CD14-positive monocyte (primary cell): ENCODE data around the gene RASGRP2. TPM values are rescaled to one million over a fixed set of nuclear protein-coding genes. Genes with fewer than 3 reads are reported as not detected.

Source experiments
- DNase-seq, 3 donors: peaks; one replicate each; pipeline ENCODE4 v3.0.0-alpha.2; 2011 to 2022
- H2AFZ ChIP-seq: 2 replicates; pipeline ENCODE4 v1.6.0; 2012; ENCODE audit warnings: mild to moderate bottlenecking, low read depth, low read length, inconsistent platforms; ENCODE audit not compliant: insufficient read depth, poor library complexity, severe bottlenecking
- H3K27ac ChIP-seq, 2 donors: 1 replicate in 1 of 2; 2 replicates in 1 of 2; pipeline ENCODE4 v1.5.1; 2012 to 2013; ENCODE audit warnings: low read length in 2 of 2, control low read depth in 1 of 2, inconsistent platforms in 1 of 2, low read depth in 1 of 2, mild to moderate bottlenecking in 1 of 2
- H3K27me3 ChIP-seq, 2 donors: one replicate each; pipeline versions ENCODE4 v1.6.0 to v1.6.1; 2011 to 2013; ENCODE audit warnings: low read length in 2 of 2; ENCODE audit not compliant: control insufficient read depth in 2 of 2, insufficient read depth in 2 of 2
- H3K36me3 ChIP-seq, 2 donors: replicated peaks in 1 of 2; 1 replicate in 1 of 2; 2 replicates in 1 of 2; pipeline versions ENCODE4 v1.5.1 to v1.6.1; 2012 to 2013; ENCODE audit warnings: low read length in 2 of 2, control low read depth in 1 of 2, inconsistent platforms in 1 of 2, mild to moderate bottlenecking in 1 of 2; ENCODE audit not compliant: insufficient read depth in 2 of 2, control insufficient read depth in 1 of 2
- H3K4me1 ChIP-seq, 2 donors: 1 replicate in 1 of 2; 2 replicates in 1 of 2; pipeline versions ENCODE4 v1.5.1 to v1.6.1; 2012 to 2013; ENCODE audit warnings: low read length in 2 of 2, control low read depth in 1 of 2, inconsistent platforms in 1 of 2, mild to moderate bottlenecking in 1 of 2, moderate library complexity in 1 of 2; ENCODE audit not compliant: insufficient read depth in 2 of 2, control insufficient read depth in 1 of 2
- H3K4me2 ChIP-seq: replicated peaks from 2 replicates; pipeline ENCODE3; 2012; ENCODE audit warnings: low read length, moderate library complexity, mild to moderate bottlenecking; ENCODE audit not compliant: poor library complexity, severe bottlenecking; ENCODE audit errors: extremely low read depth
- H3K4me3 ChIP-seq, 3 experiments: fragments of 200-600 bp in 1 of 3; sonication (generic) in 1 of 3; replicated peaks in 1 of 3; 1 replicate in 2 of 3; 2 replicates in 1 of 3; pipeline ENCODE4 v1.5.1; 2011 to 2013; ENCODE audit warnings: low read length in 3 of 3, mild to moderate bottlenecking in 3 of 3, control low read depth in 2 of 3, low read depth in 2 of 3, inconsistent platforms in 1 of 3, moderate library complexity in 1 of 3
- H3K79me2 ChIP-seq: 2 replicates; pipeline ENCODE4 v1.6.0; 2012; ENCODE audit warnings: mild to moderate bottlenecking, control low read depth, inconsistent platforms, low read length, moderate library complexity; ENCODE audit not compliant: insufficient read depth
- H3K9ac ChIP-seq: 2 replicates; pipeline ENCODE4 v1.6.0; 2017; ENCODE audit warnings: low read length, mild to moderate bottlenecking; ENCODE audit not compliant: insufficient read depth, poor library complexity, severe bottlenecking
- H3K9me3 ChIP-seq, 2 donors: replicated peaks in 1 of 2; 1 replicate in 1 of 2; 2 replicates in 1 of 2; pipeline versions ENCODE4 v1.5.1 to v1.6.1; 2012 to 2013; ENCODE audit warnings: low read length in 2 of 2, control low read depth in 1 of 2; ENCODE audit not compliant: control insufficient read depth in 1 of 2, insufficient read depth in 1 of 2
- H4K20me1 ChIP-seq: 2 replicates; pipeline ENCODE4 v1.6.0; 2012; ENCODE audit warnings: mild to moderate bottlenecking, low read length, control low read depth, moderate library complexity; ENCODE audit not compliant: insufficient read depth
- H3K27ac Mint-ChIP-seq, 7 donors: one replicate each; pipeline ENCODE4 v1.8.0; 2020; ENCODE audit warnings: mild to moderate bottlenecking in 7 of 7, mixed read lengths in 7 of 7, moderate library complexity in 6 of 7, inconsistent platforms in 2 of 7
- H3K27me3 Mint-ChIP-seq, 3 donors: one replicate each; pipeline ENCODE4 v1.8.0; 2021 to 2022; ENCODE audit warnings: low read depth in 3 of 3, mild to moderate bottlenecking in 3 of 3, mixed read lengths in 3 of 3, moderate library complexity in 3 of 3, inconsistent platforms in 1 of 3
- H3K36me3 Mint-ChIP-seq, 2 donors: one replicate each; pipeline ENCODE4 v1.8.0; 2020; ENCODE audit warnings: mixed read lengths in 2 of 2, inconsistent platforms in 1 of 2, mild to moderate bottlenecking in 1 of 2
- H3K4me1 Mint-ChIP-seq: one replicate; pipeline ENCODE4 v1.8.0; 2020; ENCODE audit warnings: mild to moderate bottlenecking, mixed read lengths
- H3K4me3 Mint-ChIP-seq, 2 donors: one replicate each; pipeline ENCODE4 v1.8.0; 2020; ENCODE audit warnings: mild to moderate bottlenecking in 2 of 2, mixed read lengths in 2 of 2, moderate library complexity in 1 of 2
- H3K9me3 Mint-ChIP-seq, 7 donors: one replicate each; pipeline ENCODE4 v1.8.0; 2020 to 2022; ENCODE audit warnings: mixed read lengths in 7 of 7, mild to moderate bottlenecking in 6 of 7, moderate library complexity in 6 of 7, inconsistent platforms in 2 of 7
- WGBS: methylation state at CpG from one replicate; pipeline ENCODE4 v1.1.5; 2013; ENCODE audit warnings: missing lambda C conversion rate; ENCODE audit not compliant: insufficient coverage; 5-methylcytosine and 5-hydroxymethylcytosine counted together
- intact Hi-C, 2 donors: fragments of 100-400 bp; cut with micrococcal nuclease; formaldehyde crosslinking; loops; one replicate each; pipeline versions ENCODE4 v1.15.0 to v1.15.1; 2023
- polyA plus RNA-seq, 3 donors: library from polyadenylated mRNA; depleted of rRNA in 1 of 3; unstranded in 2 of 3; stranded (reverse) in 1 of 3; fragments of 300-500 nt in 2 of 3; fragments of >200 nt in 1 of 3; fragmentation: Illumina TruSeq in 2 of 3; gene quantifications; 1 replicate in 2 of 3; 2 replicates in 1 of 3; pipeline ENCODE4 v1.2.3, GENCODE V29; 2012 to 2021
- TF ChIP-seq, protein P1 (sequence below): fragments of 200-600 bp; IDR thresholded peaks from one replicate; pipeline ENCODE4 v1.8.0; 2022; ENCODE audit warnings: antibody characterized with exemption, mild to moderate bottlenecking

RASGRP2 gene
- polyA plus RNA-seq, 3 donors = 67.6 to 242 (median 68.8) TPM

DNA sequence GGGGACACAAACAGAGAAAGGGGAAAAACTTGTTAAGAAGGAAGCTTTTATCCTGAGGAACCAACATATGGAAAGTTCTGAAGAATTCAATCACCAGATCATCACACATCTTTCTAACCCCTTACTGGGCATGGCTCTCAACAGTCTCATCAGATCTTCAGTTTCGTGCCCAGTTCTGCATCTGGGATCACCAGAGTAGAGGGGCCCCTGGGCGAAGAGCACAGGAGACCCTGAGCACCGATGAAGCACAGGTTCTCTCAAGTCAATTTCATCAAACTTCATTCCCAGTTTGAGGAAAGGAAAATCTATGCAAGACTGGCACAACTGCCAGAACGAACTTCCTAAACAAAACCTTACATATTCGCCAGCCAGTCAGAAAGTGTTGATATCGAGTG lies 24.4 kb upstream of the RASGRP2 start:
- intact Hi-C loops = no loop called here
- H3K4me1 Mint-ChIP-seq = peaks cover 45% of the 10 kb centered on the region
- peaks cover 19 to 50% of the 10 kb centered on the region in 2 donors for H3K4me1 ChIP-seq
- no peak overlapping the region for H2AFZ ChIP-seq
- no peak overlapping the region for H3K4me3 ChIP-seq
- H3K9ac ChIP-seq = no peak overlapping the region
- peaks cover 88 to 96% of the 10 kb centered on the region in 2 donors for H3K36me3 Mint-ChIP-seq
- peaks cover 0 to 3% (median 1%) of the 10 kb centered on the region in 3 donors for H3K27me3 Mint-ChIP-seq
- no peaks in the 10 kb centered on the region for H3K9me3 ChIP-seq
- WGBS = 84% methylated on average over 5 of the region's 6 CpGs
- H3K27me3 ChIP-seq = no peaks in the 10 kb centered on the region
- peaks cover 76% of the 10 kb centered on the region for H3K79me2 ChIP-seq
- H3K4me2 ChIP-seq = no peak overlapping the region
- DNase-seq = no peak
- H3K4me3 Mint-ChIP-seq = no peak overlapping the region
- peaks cover 98% of the 10 kb centered on the region for H4K20me1 ChIP-seq
- H3K27ac ChIP-seq = no peak overlapping the region
- no peaks in the 10 kb centered on the region for H3K9me3 Mint-ChIP-seq
- TF ChIP-seq, protein P1, sequence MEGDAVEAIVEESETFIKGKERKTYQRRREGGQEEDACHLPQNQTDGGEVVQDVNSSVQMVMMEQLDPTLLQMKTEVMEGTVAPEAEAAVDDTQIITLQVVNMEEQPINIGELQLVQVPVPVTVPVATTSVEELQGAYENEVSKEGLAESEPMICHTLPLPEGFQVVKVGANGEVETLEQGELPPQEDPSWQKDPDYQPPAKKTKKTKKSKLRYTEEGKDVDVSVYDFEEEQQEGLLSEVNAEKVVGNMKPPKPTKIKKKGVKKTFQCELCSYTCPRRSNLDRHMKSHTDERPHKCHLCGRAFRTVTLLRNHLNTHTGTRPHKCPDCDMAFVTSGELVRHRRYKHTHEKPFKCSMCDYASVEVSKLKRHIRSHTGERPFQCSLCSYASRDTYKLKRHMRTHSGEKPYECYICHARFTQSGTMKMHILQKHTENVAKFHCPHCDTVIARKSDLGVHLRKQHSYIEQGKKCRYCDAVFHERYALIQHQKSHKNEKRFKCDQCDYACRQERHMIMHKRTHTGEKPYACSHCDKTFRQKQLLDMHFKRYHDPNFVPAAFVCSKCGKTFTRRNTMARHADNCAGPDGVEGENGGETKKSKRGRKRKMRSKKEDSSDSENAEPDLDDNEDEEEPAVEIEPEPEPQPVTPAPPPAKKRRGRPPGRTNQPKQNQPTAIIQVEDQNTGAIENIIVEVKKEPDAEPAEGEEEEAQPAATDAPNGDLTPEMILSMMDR = no peak
- H3K36me3 ChIP-seq = peaks cover 88 to 92% of the 10 kb centered on the region in 2 donors
- H3K27ac Mint-ChIP-seq = peak overlapping the region in 4 of 7 donors; percentile 25 to 82 (median 46)

DNA sequence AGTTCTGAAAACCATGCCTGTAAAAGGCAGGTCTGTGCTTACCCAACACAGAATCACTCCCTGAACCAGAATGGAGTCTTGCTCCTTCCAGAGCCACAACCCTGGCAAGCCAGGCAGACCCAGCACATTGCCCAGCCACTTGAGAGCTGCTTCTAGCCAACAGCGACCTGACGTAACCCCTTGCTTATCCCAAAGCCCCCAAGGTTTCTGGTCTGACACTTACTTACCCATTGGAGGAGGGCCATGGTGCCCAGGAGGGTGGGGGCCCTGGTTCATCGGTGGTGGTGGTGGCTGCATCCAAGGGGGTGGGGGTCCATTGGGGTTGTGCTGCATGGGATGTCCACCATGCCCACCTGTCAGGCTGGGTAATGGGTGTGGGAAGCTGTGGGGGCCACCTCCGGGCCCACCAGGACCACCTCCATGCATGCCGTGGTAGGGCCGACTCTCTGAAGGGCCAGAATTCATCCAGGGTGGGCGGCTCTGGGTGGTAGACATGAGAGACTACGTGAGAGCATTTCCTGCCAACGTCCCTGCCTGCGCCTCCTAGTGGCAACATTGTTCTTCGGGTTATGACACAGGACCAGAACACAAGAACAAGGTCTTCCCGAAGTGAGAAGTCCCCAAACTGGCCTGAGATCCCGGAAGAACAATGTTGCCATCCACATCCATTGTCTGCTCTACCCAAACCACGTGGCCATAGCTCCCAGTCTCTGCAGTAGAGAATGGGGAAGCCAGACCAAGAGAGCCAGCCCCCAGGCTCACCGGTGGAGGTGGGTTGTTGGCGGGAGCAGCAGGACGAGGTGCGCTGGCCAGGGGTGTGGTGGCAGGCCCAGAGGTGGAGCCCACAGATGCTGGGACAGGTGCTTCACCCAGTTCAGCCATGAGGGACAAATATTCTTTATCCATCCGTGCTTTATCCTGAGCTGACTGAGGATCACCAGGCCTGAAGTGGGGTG lies 23.7 kb upstream of the RASGRP2 start:
- H3K79me2 ChIP-seq = peaks cover 69% of the 10 kb centered on the region
- no peak overlapping the region for H3K4me3 Mint-ChIP-seq
- no peaks in the 10 kb centered on the region for H3K9me3 ChIP-seq
- peaks cover 98% of the 10 kb centered on the region for H4K20me1 ChIP-seq
- no peaks in the 10 kb centered on the region for H3K9me3 Mint-ChIP-seq
- H3K9ac ChIP-seq = no peak overlapping the region
- peaks cover 89 to 92% of the 10 kb centered on the region in 2 donors for H3K36me3 ChIP-seq
- intact Hi-C loops = no loop called here
- H3K27ac Mint-ChIP-seq = peak overlapping the region; percentile 46 to 82 (median 58)
- H3K4me2 ChIP-seq = no peak overlapping the region
- WGBS = 45% methylated on average over 14 of the region's 19 CpGs
- TF ChIP-seq, protein P1 = peak; percentile 95
- peaks cover 88 to 96% of the 10 kb centered on the region in 2 donors for H3K36me3 Mint-ChIP-seq
- H3K4me3 ChIP-seq = no peak overlapping the region
- H3K27me3 ChIP-seq = no peaks in the 10 kb centered on the region
- DNase-seq = peak; percentile 64 to 74 (median 64)
- peaks cover 12 to 43% of the 10 kb centered on the region in 2 donors for H3K4me1 ChIP-seq
- H3K4me1 Mint-ChIP-seq = peaks cover 43% of the 10 kb centered on the region
- peak overlapping the region in 1 of 2 donors; percentile 12 for H3K27ac ChIP-seq
- H3K27me3 Mint-ChIP-seq = peaks cover 0 to 3% (median 2%) of the 10 kb centered on the region in 3 donors
- no peak overlapping the region for H2AFZ ChIP-seq
